Thyroid gland (tissue), 4 donors: ENCODE results near the gene CDH4.

Experiments used
- CTCF ChIP-seq, 6 experiments: fragments of 200-600 bp in 3 of 6; fragments of 450-650 bp in 3 of 6; sonication (generic) in 3 of 6; IDR thresholded peaks; one replicate each; pipeline ENCODE4 v1.5.1; 2016 to 2019; ENCODE audit warnings: antibody characterized with exemption in 6 of 6, mild to moderate bottlenecking in 2 of 6, inconsistent platforms in 1 of 6, moderate library complexity in 1 of 6
- POLR2A ChIP-seq, 2 donors: fragments of 450-650 bp; IDR thresholded peaks; one replicate each; pipeline ENCODE4 v1.6.1; 2017; ENCODE audit warnings: antibody characterized with exemption in 2 of 2, mild to moderate bottlenecking in 2 of 2, moderate library complexity in 1 of 2

- TF ChIP-seq CTCF (IDR thresholded peaks at IDR 0.05) (no peak), POLR2A (IDR thresholded peaks at IDR 0.05) (no peak)
Measured at GRCh38 chr20:61590236-61590635, 338.2 kb downstream of the CDH4 start.
